GM19324 (cell line): ENCODE measurements around the gene FRAS1.
"Not testable (repeated sequence)": the region's sequence is repeated elsewhere in the genome, so short reads cannot be mapped to it uniquely, and the experiment has no call there.

Source experiments
- ATAC-seq: cut with Tn5 transposase; IDR thresholded peaks from one replicate; pipeline ENCODE4 v1.9.1; 2021; ENCODE audit warnings: mild to moderate bottlenecking, moderate library complexity; ENCODE audit not compliant: unreplicated experiment, low FRiP score

FRAS1 gene

DNA sequence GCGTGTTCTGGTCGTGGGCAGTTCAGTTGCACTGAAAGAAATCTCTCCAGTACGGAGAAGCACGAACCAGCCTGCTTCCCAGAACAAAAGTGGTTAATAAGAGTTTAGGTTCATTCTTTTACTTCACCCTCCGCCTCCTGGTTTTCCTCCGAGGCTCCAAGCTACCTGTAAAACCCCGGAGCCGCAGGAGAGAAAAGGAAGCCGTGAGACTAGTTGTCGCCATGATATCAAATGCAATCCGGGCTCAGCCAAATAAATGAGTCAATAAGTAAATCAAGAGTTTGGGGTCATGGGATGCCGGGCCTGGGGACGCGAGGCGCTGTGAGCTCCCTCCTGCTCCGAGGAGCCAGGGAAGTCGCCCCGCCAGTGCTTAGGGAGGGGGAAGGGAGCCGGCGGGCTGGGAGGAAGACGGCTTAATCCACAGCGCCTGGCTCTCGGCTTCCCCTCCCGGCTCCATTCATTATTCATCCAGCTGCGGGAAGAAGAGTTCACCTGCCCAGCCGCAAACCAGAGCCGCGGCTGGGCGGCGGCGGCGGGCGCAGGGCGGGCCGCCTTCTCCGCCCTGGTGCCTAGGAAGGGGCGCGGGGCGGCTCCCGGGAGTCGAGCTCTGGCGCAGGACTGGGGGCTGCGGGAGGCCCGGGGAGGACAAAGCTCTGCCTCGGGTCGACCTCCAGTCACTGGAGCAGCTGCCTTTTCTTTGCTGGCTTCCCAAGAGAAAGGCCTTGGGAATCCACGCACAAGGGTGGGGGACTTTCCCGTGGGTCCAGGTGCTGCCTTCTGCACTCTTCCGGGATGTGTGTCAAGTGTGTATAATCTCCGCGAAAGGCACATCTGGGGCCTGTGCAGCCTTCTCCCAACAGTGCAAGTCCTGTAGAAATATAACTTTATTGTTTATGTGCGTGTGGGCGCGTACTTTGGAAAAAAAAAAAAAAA lies 1.7 kb downstream of the FRAS1 start:
- ATAC-seq, result no peak

DNA sequence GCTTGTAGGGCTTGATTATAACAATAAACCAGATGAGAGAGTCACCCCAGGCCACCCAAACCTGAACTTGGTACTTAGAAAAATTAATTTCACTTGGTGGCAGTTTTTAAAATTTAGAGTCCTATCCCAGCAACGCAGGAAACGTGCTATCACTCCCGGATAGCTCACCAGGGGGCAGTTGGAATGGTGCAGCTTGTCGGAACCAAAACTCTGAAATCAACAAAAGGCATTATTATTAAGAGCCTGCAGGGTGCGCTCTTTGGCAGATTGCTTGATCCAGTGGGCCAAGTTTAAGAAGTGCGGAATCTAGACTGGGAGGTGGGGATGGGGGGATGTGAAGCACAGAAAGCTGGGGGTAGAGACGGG lies 2.4 kb downstream of the FRAS1 start:
- no peak for ATAC-seq

DNA sequence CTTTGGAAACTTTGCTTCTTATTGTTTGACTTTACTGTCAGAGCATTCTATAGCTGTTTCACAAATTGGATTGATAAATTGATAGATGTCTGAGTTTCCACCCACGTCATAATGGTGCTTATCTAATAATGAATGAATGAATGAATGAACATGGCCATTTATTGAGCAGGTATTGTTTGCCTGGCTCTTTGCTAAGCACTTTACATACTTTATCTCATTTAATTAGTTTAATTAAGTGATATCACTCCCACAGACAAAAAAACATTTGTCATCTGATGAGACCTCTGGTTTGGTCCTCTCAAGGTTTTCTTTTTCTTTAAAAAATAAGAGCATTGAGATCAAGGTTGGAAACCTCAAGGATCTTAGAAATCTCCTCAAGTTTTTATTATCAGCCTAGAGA lies 2.8 kb downstream of the FRAS1 start:
- no peak for ATAC-seq

DNA sequence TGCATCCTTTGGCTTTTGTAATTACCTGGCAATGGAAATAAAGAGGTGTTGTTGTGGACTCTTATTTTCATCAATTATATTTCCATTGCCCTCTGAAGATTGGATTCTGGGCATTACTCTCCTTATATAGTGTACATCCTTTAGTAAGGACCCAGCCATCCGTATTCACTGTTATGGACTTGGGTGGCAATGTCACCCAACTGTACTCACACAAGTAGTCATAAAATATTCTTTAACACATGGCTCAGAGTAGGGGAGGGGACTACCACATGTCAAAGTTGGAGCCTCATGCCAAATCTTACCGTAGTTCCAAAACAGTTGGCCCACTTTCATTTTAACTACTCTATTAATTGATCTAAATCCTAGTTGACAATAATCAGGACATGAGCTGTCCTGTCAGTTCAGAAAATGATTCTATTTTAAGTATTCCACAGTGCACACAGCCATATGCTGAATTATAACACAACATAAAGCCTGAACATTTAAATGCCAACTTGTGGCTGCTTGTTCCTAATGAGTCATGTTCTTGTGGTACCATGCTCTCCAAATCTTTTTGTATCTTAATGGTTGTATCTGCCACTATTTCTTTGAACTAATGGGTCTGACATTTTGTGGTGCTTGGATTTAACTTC lies 4.9 kb downstream of the FRAS1 start:
- no peak for ATAC-seq

DNA sequence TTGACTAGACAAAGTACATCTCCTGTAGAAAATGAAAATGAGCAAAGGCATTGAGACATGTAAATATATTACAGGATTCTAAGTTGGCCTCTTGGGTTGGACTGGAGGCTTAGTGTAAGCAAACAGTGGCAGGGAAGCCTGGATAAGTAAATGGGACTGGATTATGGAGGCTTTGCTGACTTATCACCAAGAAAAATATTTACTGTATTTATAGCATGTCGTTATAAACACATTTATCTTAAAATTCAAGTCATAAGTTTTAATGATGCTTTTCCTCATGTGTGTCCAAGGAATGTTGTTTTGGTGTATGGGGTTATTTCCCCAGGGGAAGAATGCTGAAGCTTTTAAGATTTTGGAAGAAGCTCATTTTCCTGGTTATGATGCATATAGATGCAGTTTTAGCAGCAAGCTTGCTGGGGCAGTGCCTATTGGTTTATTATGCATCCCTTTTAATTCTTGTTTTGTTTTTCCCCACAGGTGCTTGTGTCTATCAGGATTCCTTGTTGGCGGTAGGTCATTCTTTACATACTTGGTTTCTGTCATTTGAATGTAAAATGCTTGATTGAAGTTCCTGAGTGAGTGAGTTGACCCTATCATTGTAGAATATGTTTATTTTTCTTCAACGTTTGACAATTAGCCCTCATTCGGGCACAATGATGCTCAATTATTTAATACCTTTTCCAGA lies 8.5 kb downstream of the FRAS1 start:
- ATAC-seq, result no peak

DNA sequence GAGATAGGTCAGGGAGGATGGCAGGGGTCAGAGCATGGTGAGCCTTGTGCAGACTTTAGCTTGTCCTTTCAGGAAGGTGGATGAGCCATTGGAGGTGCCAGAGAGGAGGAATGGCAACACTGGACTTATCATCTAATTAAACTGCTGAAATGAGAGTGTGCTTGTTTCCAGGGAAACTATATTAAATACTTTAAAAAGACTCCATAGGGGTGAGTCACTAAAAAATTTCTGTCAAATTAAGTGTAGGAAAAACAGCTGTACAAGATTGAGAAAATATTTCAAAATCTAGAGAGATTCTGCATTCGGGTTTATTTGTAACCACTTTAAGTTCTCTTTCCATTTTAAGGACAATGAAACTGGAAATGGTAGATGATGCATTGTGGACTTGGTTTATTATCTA lies 11.4 kb downstream of the FRAS1 start:
- ATAC-seq, result no peak

DNA sequence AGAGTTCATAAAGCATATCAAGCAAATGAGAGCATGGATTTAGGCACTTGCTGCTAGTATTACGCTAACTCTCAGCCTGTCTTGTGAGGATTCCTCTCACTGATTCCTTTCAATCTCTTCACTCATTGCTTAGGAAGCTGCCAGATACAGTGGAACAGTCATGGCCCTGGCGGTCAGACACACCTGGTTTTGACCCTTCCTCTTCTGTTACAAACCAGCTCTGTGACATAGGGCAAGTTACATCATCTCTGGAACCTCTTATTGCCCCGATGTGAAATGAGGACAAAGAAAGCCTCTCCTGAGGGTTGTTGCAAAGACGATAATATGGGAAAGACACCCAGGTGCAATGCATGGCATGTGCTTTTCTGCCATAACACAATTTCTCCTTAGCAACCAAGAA lies 12.2 kb downstream of the FRAS1 start:
- ATAC-seq, result no peak

DNA sequence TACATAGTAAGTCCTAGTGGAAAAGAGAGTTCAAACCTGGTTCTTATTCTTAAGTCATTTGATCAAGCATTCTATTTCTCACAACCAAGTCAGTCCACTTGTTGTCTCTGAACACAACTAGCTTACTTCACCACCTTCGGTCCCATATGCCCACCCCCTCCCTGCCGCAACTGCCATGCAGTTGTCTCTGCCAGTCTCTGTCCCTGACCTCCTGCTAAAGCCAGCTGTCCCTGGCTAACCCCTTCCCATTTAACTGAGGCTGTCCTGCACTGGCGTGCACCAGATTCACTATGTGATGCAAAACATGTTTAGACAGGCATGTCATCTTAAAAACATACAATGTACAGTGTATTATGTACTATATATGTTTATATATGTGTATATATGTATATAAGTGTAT lies 12.7 kb downstream of the FRAS1 start:
- no peak for ATAC-seq

DNA sequence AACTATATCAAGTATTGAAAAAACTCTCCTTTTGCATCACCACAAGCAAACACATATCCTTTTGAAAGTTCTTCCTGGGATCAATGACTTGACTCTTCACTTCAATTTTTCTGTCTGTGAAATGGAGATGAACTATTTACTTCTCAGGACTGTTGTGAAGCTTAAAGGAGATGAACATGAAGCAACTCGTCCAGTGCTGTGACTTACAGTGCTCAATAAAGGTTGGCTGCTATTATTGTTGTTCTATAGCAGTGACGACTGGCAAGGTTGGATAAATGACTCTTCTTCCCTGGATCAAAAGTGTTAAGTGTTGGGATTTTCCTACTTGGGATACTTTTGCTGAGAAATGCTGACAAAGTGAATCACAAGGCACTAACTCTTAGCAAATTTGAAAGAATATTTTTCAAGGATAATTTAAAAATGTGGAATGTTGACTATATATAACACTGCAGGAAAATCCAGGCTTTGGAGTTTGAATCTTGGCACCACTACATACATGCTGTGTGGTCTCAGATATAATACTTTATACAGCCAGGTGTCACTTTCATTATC lies 13.7 kb downstream of the FRAS1 start:
- ATAC-seq, result no peak

DNA sequence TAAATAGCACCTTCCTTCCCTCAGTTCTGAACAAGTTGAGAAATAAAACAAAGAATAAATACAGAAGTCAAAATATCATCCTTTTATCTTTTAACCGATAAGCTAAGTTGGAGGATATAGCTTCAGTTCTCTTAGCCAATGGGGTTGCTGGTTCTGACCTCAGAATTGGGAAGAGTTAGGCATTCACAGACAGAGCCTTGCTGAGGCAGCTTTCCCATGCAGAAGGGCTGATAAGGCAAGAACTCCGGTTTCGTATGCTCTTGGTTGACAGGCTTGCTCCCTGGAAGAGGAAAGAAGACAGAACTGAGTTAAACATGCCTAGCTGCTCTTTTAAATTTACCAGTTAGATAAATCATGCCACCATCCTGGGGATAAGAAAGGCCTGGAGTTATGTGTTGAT lies 17.6 kb downstream of the FRAS1 start:
- no peak for ATAC-seq

DNA sequence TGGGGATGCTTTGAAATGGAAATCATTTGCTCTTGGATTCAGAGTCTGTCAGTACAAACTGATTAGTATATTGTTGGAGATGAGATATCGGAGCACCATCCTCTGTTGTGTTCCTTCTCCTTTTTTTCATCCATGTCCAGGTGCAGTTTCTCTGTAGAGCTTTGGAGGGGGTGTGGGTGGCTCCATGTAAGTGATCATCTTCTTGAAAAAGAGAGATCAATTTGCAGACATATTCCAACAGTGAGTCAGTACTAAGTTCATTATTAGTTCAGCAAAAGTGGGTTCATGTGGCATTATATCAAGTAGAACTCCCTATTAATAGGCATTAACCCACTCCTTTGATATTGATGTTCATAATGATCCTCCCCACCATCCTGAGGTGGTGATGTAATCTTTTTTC lies 18.9 kb downstream of the FRAS1 start:
- ATAC-seq, result no peak

DNA sequence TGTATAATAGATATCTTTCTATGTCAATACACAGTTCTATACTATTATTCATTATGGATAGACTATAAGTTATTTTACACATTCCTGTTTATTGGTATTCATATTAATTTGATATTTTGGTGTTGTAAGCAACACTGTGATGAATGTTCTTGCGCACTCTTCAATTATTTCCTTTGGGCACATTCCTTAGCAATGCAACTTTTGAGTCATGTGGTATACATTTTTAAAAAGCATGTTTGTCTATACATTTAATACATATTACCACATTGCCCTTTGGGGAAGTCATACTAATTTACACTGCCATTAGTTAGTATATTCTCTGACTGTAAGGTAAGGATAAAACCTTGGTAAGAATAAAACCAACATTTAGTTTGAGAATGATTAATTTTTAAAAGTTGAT lies 21.0 kb downstream of the FRAS1 start:
- ATAC-seq, result no peak

DNA sequence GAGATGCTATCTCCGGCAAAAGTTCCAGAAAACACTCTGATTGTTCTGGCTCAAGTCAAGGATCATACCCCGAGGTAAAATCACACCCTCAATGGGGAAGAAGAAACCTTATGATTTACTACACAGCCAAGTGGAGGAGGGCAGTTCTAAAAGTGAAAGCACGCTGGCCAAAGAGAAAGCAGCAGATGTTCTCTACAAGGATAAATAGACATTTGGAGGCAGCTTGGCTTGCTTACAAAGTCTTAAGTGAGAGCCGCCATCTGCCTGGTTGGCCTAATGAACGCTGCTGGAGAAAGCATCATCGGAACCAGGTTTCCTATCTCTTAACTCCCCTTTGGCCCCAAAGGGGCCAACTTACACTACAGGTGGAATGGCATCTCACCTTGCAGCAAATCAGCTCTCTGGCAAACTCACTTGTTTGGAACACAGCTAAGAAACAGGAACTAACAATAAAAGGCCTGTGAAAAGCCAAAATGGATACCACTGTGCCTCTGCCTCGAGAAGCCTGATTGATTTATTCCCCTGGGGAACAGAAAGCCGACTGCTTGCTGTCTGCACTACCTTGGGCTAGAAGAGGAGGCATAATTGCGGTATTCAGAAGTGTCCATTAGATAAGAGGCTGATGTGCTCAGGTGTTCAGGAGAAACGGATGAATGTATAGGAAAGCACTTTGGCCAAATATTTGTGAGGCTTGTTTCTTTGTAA lies 22.8 kb downstream of the FRAS1 start:
- no peak for ATAC-seq

DNA sequence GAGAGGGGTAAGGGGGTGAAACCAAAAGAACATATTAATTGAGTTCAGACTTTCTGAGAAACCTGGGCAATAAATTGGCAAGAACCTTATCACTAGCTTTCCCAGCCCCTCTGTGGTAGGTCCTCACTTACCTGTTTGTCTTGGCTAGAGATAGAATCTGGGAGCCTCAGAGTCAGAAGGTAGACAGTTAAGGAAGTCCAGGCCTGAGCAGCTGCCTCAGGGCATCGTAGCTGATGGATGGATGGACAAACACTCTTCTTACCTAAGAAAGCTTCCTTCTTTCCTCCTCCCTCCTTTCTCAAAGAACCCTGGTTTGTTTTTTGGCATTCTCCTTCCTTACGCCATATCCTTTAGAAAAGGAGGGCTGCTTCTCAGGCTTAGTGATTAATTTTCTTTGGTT lies 24.4 kb downstream of the FRAS1 start:
- ATAC-seq, result no peak

DNA sequence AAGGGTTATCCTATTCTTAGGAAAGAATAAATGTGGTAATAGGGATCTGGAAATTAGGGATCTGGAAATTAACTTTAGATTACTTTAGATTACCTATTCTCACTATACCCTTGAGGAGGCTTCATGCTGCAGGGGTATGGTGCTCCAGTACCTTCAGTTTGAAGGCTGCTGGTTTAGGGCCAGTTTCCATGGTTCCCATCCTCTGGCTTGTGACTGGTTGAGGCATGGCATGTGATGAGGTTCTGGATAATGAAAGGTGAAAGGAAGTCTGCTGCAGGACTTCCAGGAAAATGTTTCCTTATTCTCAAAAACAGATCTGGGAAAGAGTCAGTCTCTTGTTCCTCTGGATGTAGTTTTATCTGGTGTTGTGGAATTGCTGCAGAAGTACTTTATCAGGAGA lies 25.9 kb downstream of the FRAS1 start:
- no peak for ATAC-seq

DNA sequence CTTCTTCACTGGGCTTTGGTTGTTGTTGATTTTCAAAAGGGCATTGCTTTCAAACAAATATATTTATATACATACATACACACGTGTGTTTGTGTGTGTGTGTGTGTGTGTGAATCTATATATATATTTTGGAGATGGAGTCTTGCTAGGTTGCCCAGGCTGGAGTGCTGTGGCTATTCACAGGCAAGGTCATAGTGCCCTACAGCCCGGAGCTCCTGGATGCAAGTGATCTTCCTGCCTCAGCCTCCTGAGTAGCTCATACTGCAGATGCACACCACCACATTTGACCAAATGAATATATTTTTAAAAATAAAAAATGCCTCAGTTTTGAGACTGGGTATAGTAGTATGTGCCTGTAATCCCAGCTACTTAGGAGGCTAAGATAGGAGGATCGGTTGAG lies 34.4 kb downstream of the FRAS1 start:
- no peak for ATAC-seq

DNA sequence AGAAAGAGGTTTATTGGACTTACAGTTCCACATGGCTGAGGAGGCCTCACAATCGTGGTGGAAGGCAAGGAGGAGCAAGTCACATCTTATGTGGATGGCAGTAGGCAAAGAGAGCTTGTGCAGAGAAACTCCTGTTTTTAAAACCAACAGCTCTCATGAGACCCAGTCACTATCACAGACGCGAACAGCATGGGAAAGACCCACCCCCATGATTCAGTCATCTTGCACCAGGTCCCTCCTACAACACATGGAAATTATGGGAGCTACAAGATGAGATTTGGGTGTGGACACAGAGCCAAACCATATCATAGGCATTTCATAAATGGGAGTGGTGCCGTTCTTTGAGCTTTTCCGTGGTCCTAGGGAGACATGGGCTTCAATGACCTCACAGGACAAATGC lies 35.2 kb downstream of the FRAS1 start:
- not testable (repeated sequence) for ATAC-seq

DNA sequence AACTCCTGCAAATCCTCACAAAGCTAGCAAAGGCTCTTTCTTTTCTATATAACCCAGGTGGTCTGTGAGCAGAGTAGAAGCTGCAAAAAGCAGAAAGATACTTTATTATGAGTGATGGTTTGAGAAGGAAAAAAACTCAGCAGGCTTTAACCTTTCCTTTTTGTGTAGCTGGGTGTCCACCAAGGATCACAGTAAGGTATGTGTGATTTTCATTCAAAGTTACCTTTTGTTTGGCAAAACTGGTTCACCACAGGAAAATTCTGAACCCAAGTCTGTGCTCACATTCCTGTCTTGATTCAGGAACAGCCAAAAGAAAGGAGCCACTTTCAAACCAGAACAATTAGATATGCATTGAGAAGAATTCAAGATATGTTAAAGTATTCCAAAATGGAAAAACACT lies 35.7 kb downstream of the FRAS1 start:
- ATAC-seq, result no peak

DNA sequence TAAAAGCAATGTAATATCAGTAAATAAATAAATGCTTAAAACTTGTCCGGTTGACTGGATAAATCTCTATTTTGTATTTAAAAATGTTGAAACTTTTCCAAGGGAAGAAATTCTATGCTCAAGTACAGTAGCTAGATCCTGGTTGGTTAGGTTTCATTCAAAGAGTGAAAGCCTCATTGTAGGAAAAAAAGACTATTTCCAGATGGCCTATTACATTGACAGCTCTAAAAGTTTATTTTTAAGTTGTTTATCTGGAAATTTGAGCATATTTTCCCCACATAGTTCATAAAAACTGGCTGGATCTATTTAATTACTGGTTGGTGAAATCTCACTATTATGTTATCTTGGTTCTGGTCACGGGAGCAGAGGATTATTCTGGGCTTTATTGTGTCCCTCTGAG lies 38.0 kb downstream of the FRAS1 start:
- ATAC-seq, result no peak

DNA sequence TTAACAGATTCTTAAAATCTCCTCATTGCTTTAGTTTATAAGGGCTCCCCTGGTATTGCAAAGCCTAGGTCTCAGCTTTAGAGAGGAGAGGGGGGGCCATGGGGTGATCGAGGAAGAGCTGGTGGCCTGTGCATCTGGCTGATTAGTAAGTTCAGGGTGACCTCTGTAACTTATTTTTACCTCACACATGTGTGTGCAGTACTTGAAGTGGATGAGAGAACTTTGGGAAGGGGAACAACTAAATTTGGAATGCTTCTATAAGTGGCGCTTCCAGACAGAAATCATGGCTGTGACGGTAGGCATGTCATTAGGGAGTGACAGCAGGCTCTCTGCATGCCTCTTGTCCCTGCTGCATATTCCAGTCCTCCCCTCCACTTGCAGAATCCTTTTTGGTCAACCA lies 41.9 kb downstream of the FRAS1 start:
- no peak for ATAC-seq

DNA sequence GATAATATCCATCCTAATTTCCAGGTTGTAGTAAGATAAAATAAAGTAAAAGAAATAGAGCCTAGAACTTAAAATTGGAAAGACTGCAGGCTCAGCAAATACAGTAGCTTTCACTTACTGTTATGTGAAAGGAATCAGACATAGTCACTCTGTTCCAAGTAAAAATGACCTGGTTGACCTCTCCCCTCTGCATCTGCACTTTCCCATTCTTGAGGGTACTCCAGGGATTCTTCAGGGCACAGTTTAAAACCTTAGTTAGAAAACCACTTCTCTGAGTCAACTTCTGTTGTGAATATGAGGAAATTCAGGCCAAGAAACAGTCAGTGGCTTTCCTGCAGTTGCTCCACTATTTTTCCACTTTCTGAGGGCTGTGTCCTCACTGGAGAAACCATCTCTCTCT lies 42.9 kb downstream of the FRAS1 start:
- no peak for ATAC-seq
